Endothelial cell of umbilical vein (primary cell): ENCODE measurements around the gene ADCY5.

Source experiments
- CTCF ChIP-seq, 2 donors: IDR thresholded peaks; 1 replicate in 1 of 2; 2 replicates in 1 of 2; pipeline ENCODE4 v1.5.1; 2011; ENCODE audit warnings: low read length in 2 of 2, mild to moderate bottlenecking in 2 of 2, moderate library complexity in 2 of 2, control low read depth in 1 of 2, inconsistent platforms in 1 of 2, low read depth in 1 of 2; ENCODE audit not compliant: insufficient read depth in 1 of 2; ENCODE audit errors: extremely low read depth in 1 of 2
- EZH2 ChIP-seq: IDR thresholded peaks from 2 replicates; pipeline ENCODE4 v1.6.1; 2012; ENCODE audit warnings: borderline replicate concordance, low read depth, mild to moderate bottlenecking, moderate library complexity, low read length, inconsistent platforms; ENCODE audit not compliant: severe bottlenecking
- GATA2 ChIP-seq: IDR thresholded peaks from 2 replicates; pipeline ENCODE4 v1.7.0; 2011; ENCODE audit warnings: low read depth, mild to moderate bottlenecking, moderate library complexity, mixed read lengths, low read length; ENCODE audit not compliant: insufficient read length, insufficient read depth
- JUN ChIP-seq: IDR thresholded peaks from 2 replicates; pipeline ENCODE4 v1.6.1; 2011; ENCODE audit warnings: borderline replicate concordance, low read depth; ENCODE audit not compliant: insufficient read length, insufficient read depth
- MAX ChIP-seq: IDR thresholded peaks from 2 replicates; pipeline ENCODE4 v1.6.1; 2011; ENCODE audit not compliant: insufficient read depth, insufficient read length
- MYC ChIP-seq: IDR thresholded peaks from one replicate; pipeline ENCODE4 v1.6.1; 2011; ENCODE audit warnings: mild to moderate bottlenecking, low read depth, low read length
- POLR2A ChIP-seq: IDR thresholded peaks from 2 replicates; pipeline ENCODE4 v1.6.1; 2012; ENCODE audit warnings: low read depth, mild to moderate bottlenecking, control low read depth, low read length
- POLR2AphosphoS5 ChIP-seq: IDR thresholded peaks from 2 replicates; pipeline ENCODE4 v1.6.1; 2012; ENCODE audit warnings: low read depth, mild to moderate bottlenecking, control low read depth, low read length, moderate library complexity; ENCODE audit not compliant: insufficient read depth

- TF ChIP-seq CTCF (IDR thresholded peaks at IDR 0.05; ENCODE audit: extremely low read depth in 1 of 2, insufficient read depth in 1 of 2, low read depth in 1 of 2, low read length in 2 of 2) (no peak), EZH2 (no peak), JUN (no peak), POLR2AphosphoS5 (no peak), MYC (no peak), POLR2A (no peak), GATA2 (no peak), MAX (no peak)
Observed at GRCh38 chr3:123347205-123347604, 101.7 kb downstream of the ADCY5 start.
